Measurements from ENCODE around the gene OR8B4. TPM values are rescaled to one million over a fixed set of nuclear protein-coding genes. Genes with fewer than 3 reads are reported as not detected.

OR8B4 gene
- total and polyA plus RNA-seq, 9 donors = not detected

DNA sequence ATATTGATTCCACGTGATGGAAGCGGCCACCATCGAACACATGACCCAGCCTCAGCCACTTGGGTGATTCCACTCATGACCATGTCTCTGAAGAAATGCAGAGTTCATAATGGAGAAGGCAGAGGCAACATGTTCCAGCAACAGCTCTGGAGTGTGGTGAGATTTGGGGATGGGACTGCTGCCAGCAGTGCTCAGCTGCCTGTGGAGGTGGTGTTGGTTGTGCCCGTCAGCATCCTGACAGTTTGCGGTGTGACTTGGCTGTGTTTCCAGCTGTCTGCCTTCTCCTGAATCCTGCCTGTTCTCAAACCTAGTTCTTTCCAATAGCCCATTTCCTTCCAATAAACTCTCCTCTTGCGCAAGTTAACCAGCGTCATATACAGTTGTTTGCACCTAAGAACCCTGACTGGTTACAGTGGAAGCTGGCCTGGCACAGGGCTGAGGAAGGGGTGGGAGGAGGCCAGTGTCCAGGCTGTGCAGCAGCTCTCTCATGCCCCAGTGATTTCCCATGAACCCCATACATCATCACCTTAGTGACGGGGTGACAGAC, 42.8 kb upstream of the OR8B4 start:
- no peaks in the 10 kb centered on the region for H3K4me1 ChIP-seq (ENCODE audit: insufficient read depth)
- no peaks in the 10 kb centered on the region for H3K9me3 ChIP-seq
- intact Hi-C loops (cut with DNase I) = no loop called here
- no peak overlapping the region for H3K4me3 ChIP-seq
- no peaks in the 10 kb centered on the region for H3K27me3 ChIP-seq
- TF ChIP-seq POLR2A (IDR thresholded peaks at IDR 0.05) (no peak), EP300 (IDR thresholded peaks at IDR 0.05) (no peak), CTCF (IDR thresholded peaks at IDR 0.05) (no peak)
- no peak overlapping the region for H3K27ac ChIP-seq
- no peak for DNase-seq
- 73 to 78% (median 75%) methylated on average over 8 of the region's 8 CpGs for WGBS, 3 donors
- H3K36me3 ChIP-seq = no peaks in the 10 kb centered on the region

GRCh38 chr11:124465368-124465767, 40.7 kb upstream of the OR8B4 start:
- intact Hi-C loops (cut with DNase I) = no loop called here
- Histone ChIP-seq H3K9me3 (no peaks in the 10 kb centered on the region), H3K4me3 (no peak overlapping the region), H3K27me3 (no peaks in the 10 kb centered on the region), H3K36me3 (no peaks in the 10 kb centered on the region), H3K27ac (no peak overlapping the region), H3K4me1 (ENCODE audit: insufficient read depth) (no peaks in the 10 kb centered on the region)
- DNase-seq = no peak
- TF ChIP-seq CTCF (IDR thresholded peaks at IDR 0.05) (no peak), POLR2A (IDR thresholded peaks at IDR 0.05) (no peak), EP300 (IDR thresholded peaks at IDR 0.05) (no peak)
- 70 to 85% (median 84%) methylated on average over 4 of the region's 4 CpGs for WGBS, 3 donors

- no peak overlapping the region for H3K27ac ChIP-seq
- WGBS, 3 donors = 71 to 75% (median 72%) methylated on average over 5 of the region's 5 CpGs
- intact Hi-C loops (cut with DNase I) = no loop called here
Measured at GRCh38 chr11:124463990-124464389, 39.3 kb upstream of the OR8B4 start.

DNA sequence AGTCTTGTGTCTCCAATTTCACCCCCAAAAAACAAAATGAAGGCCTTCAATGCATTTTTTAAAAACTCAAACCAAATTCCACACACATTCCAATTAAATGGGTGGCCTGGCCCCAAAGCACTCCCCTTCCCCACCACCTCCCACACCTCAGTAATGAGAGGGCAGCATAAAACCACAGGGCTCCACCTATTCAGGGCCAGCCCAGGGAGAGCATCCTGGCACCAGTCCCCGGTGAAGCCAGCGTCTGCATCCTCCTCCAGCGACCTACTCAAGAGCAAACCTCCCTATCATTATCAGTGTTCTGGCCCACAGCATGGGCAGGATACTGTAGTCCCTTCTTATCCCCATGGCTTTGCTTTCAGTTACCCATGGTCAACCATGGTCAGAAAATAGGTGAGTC, 38.7 kb upstream of the OR8B4 start:
- WGBS, 3 donors = 24 to 41% (median 33%) methylated on average over 3 of the region's 3 CpGs
- TF ChIP-seq CTCF (IDR thresholded peaks at IDR 0.05) (no peak), EP300 (IDR thresholded peaks at IDR 0.05) (no peak), POLR2A (IDR thresholded peaks at IDR 0.05) (no peak)
- Histone ChIP-seq H3K9me3 (no peaks in the 10 kb centered on the region), H3K36me3 (no peaks in the 10 kb centered on the region), H3K4me3 (no peak overlapping the region), H3K27ac (no peak overlapping the region), H3K4me1 (ENCODE audit: insufficient read depth) (no peaks in the 10 kb centered on the region), H3K27me3 (no peaks in the 10 kb centered on the region)
- intact Hi-C loops (cut with DNase I) = no loop called here
- DNase-seq = no peak

More at GRCh38 chr11:124463990-124464389, 39.3 kb upstream of the OR8B4 start:
- Histone ChIP-seq H3K4me1 (ENCODE audit: insufficient read depth) (no peaks in the 10 kb centered on the region), H3K27me3 (no peaks in the 10 kb centered on the region), H3K36me3 (no peaks in the 10 kb centered on the region), H3K9me3 (no peaks in the 10 kb centered on the region), H3K4me3 (no peak overlapping the region)
- no peak for DNase-seq
- TF ChIP-seq POLR2A (IDR thresholded peaks at IDR 0.05) (no peak), CTCF (IDR thresholded peaks at IDR 0.05) (no peak), EP300 (IDR thresholded peaks at IDR 0.05) (no peak)

Measured in ovary (tissue), 9 donors.